Activated CD8-positive, alpha-beta memory T cell treated with anti-CD3 and anti-CD28 coated beads for 4 hours (primary cell): ENCODE measurements around the gene ARHGEF26.

ENCODE experiments used
- DNase-seq, 2 donors: peaks; one replicate each; pipeline ENCODE4 v3.0.0-alpha.2; 2020; ENCODE audit warnings: low read depth in 2 of 2

Gene ARHGEF26

DNA sequence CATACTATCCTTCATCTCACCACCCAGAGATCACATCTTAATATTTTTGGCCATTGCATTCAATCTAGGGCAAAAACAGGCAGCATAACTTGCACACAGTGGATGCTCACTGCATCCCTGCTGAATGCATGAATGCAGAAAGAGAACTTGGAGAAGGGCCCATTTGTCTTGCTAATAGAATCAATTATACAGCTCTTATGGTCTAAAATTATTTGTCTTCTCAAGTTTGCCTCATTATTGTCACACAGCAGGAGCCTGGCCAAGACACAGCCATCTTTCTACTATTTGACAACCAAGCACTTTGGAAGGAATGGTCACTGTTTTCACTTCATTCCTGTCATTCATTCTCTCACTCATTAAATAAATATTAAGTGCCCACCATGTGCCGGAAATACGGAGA is 1.2 kb upstream of the ARHGEF26 start:
- DNase-seq = no peak

DNA sequence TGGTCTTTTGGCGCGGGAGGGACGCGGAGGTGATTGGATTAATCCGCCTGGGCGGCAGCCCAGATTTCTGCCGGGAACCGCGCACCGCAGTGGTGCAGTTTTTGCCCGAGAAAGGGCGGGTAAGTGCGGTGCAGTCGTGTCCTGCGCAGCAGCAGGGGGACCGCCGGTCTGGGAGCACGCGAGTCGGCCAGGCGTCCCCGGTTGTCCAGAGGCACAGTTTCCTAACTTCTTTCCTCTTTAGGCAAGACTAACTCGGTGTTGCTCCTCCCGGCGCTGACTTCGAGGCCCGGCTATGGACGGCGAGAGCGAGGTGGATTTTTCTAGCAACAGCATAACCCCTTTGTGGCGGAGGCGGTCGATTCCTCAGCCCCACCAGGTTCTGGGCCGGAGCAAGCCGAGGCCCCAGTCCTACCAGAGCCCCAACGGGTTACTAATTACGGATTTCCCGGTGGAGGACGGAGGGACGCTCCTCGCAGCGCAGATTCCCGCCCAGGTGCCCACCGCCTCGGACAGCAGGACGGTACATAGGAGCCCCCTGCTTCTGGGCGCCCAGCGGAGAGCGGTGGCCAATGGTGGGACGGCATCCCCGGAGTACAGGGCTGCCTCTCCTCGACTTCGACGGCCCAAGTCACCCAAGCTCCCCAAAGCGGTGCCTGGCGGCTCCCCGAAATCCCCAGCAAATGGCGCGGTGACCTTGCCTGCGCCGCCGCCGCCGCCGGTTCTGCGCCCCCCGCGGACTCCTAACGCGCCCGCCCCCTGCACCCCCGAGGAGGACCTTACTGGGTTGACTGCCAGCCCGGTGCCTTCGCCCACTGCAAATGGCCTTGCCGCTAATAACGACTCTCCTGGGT is 736 bp downstream of the ARHGEF26 start:
- DNase-seq = no peak

DNA sequence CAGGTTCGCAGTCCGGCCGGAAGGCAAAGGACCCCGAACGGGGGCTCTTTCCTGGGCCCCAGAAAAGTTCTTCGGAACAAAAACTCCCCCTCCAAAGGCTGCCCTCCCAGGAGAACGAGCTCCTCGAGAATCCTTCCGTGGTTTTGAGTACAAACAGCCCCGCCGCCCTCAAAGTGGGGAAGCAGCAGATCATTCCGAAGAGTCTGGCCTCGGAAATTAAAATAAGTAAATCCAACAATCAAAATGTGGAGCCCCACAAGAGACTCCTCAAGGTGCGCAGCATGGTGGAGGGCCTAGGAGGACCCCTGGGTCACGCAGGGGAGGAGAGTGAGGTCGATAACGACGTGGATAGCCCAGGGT is 1.3 kb downstream of the ARHGEF26 start:
- no peak for DNase-seq

DNA sequence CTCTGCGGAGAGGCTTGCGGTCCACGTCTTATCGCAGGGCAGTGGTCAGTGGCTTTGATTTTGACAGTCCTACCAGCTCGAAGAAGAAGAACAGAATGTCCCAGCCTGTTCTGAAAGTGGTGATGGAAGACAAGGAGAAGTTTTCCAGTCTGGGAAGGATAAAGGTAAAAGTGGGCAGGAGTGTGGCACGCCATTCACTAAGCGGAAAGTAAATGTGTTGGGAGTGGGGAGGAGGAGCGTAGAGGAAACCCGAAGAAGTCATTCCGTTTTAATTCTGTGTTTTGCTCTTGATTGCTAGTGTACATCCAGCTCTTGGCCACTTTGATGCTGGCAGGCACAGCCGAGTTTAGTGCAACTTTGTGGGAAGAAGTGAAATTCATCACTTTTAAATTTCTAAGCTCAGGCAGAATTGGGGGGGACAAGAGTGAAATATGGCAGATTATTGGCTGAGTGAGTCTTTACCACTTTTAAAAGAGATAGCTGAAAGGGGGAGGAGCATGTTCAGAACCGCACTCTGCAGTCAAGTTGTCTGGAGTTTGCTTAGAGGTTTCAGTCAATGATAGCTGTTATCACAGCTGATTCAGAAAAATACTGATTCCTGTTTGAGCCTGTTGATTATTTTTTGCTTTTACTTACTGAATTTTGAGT is 1.8 kb downstream of the ARHGEF26 start:
- no peak for DNase-seq

DNA sequence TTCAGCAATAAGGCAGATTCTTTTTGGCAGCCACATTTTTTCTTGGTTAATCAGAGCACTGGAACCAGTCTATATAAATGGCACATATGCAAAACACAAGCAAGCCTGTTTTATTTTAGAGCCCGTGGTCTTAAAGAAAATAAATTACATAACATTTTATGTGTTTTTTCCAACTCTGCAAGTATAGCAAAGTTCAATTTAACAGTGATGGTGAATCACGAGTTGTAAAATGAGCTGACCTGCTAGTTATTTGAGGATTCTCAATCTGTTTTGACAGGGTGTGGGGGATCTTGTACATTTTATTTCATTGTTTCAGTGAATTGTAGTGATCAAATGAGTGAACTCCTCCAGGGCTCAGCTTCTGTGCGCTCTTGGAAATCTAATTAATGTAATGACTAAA is 2.7 kb downstream of the ARHGEF26 start:
- DNase-seq = no peak

DNA sequence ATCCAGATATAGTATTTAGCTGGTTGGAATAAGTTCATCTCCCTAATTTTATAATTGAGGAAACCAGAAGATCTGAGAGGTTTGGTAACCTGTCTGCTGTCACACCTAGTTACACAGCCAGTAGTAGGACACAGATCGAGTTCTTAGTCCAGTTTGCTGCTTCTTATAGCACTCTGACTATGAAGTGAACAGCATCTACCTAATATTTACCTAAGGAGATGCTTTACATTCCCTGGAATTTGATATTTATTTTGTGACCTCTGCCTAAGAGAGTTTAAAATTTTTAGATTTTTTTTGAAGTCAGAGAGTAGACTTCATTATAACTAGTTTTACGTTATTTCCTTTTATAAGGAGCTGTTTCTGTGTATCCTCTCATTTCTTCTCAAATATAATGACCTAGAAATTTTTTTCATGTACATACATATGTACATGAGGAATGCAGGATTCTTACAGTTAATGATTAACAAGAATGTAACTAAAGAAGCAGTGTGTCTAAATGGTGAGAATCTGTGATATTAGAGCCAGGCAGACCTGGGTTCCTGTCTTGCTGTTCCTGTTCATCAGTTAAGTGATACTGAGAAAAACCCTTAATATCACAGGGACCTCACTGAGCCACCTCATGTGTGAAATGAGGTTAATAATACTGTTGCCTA is 4.3 kb downstream of the ARHGEF26 start:
- no peak for DNase-seq

DNA sequence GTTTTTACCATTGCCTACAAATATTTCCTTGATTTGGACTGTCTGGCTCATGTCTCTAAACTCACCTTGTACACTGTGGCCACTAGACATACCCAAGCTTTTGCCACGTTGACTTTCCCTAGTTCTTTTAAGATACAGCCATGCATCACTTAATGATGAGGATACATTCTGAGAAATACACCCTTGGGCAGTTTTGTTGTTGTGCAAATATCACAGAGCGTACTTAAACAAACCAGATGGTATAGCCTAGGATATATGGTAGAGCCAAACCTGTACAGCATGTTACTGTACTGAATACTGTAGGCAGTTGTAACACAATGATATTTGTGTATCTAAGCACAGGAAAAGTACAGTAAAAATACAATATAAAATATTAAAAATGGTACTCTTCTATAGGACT is 5.5 kb downstream of the ARHGEF26 start:
- no peak for DNase-seq

DNA sequence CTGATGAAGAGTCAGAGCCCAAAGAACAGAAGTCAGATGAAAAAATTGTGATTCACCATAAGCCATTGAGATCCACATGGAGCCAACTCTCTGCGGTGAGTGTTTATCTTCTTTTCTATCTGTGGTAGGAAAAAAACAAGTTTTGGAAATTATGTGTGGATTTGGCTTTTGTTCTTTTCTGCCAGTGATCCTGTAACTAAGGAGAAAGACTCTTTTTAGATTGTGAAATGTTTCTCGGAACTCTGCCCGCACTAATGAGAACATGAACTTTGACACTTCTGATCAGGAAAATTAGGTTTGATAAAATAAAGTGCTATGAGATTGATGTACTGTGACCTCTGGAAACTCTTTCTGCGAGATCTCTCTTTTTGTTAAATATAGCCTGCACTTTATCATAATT is 8.4 kb downstream of the ARHGEF26 start:
- no peak for DNase-seq

DNA sequence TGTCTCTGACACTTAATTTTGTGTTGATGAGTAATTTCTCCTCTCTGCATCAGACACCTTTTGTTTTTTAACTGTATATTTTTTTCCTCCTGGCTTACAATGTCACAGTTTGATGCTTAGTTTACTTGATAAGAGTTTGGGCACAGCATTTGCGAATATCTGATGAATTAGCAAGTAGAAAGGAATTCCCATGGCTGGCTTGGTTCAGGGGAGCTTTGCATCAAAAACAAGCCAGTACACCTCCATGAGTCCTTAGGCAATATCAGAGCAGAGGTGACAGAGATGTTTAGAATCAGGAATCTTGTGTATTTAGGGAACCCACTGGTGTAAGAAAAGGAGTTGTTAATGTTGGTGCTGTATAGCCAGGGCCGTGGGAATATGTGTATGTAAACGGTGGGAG is 9.3 kb downstream of the ARHGEF26 start:
- DNase-seq = no peak

DNA sequence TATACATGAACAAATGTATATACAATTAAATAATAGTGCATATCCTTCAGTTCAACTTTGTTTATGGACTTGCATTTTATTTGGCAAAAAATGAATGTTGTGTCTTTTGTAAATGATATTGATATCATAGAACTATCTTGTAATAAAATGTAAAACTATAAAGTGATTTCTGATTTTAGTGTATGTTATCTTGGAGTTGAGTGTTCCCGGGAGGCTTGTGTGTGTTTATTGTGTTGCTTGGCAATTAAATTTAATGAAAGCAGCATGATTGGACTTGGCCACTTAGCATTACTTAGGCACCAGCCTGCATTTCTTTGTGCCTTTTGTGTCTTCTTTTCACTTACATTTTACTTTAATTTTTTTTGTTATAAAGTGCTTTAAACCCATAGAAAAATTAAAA is 10.6 kb downstream of the ARHGEF26 start:
- DNase-seq = no peak

DNA sequence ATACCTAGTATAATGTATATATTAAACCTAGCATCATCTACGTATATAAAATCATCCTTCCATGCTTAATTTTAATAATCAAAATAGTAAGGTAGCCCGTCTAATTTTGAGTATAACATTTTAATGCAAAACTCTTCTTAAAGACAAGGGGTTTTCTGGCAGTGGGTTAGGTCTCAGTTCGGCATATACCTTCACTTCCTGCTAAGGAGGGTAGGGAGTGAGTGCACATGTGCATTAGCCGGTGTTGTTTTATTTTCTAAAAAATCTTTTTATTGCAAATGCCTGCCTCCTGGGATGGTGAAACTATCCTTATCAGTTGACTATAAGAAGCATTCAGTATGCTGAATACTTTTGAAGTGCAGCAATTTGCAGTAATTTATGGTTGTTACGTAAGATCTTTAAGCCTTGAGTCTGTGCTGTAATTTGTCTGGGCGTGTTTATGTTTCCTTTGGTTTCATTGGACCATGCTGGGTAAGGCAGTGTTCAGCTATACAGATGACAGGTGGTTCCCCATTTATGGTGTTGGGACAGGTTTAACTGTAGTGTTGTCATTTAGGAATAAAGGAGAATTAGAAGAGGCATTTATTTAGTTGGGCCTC is 11.7 kb downstream of the ARHGEF26 start:
- no peak for DNase-seq

DNA sequence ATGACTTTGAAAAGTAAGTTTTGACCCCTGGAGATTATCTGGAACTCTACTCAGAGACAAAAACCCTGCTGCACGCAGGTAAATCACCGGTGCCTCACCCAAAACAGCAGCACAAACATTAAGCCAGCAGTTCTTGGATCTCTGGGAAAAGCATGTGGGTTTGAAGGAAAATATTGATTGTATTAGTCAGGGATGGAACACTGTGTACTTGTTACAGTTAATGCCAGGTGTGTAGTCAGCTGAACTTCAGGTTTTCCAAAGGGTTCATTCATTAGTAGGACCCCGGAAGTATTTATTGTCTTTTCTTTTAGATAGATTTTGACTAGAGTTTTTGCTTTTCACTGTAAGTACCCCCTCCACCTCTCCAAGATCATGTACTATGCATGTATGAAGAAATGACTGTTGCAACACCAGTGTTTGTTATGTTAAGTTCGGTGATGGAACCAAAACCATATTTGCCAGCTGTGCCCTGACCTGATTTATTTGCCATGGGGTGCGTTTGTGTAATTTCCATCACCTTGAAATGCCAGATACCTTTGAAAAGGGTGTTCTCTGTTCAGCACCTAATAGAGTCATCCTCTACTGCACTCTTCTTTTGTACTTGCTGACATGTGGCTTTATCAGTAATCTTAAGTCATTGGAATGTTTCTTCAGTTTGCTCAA is 14.5 kb downstream of the ARHGEF26 start:
- no peak for DNase-seq

DNA sequence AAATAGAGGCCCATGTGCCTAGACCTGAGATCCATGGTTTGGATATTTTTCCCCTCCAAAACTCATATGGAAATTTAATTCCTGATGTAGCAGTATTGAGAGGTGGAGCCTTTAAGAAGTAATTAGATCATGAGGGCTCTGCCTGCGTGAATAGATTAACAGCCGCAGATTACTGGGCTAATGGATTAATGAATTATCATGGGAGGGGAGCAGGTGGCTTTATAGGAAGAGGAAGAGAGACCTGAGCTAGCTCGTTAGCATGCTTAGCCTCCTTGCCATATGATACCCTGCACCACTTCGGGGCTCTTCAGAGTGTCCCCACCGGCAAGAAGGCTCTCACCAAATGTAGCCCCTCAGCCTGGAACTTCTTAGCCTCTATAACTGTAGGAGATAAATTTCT is 15.8 kb downstream of the ARHGEF26 start:
- no peak for DNase-seq

DNA sequence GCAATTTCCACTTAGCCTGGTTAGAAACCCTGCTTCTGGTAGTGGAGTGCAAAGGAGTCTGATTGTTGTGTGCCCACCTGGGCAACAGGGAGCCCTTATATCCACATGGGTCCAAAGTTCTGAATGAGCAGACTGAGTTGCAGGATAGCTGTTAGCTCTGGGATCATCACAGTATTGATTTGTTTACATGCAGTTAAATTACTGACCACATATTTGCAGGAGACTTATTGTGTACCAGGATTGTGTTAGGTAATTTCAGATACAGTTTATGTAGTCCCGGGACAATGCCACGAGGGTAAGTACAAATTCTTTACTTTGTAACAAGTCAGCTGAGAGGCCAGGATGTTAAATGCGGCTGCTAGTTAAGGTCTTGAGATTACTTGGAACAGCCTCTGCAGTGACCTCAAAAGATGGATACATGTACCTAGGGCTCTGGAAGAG is 18.8 kb downstream of the ARHGEF26 start:
- no peak for DNase-seq

DNA sequence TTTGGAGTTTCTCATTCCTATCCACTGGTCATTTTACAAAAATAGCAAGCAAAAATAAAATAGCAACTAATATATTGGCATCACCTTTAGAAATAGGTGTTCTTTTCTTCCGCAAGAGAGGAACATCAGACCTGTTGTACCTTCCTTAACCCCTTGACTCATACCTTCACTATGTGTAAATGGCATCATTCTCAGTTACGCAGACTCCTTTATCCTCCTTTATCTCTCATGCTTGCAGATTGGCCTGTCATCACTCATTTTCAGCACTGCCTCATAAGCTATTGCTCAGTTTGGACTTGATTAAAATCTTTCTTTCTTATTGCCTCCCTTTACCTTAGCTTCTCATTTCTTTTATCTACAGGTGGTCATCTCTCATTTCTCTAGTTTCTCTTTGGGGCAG is 21.4 kb downstream of the ARHGEF26 start:
- no peak for DNase-seq

DNA sequence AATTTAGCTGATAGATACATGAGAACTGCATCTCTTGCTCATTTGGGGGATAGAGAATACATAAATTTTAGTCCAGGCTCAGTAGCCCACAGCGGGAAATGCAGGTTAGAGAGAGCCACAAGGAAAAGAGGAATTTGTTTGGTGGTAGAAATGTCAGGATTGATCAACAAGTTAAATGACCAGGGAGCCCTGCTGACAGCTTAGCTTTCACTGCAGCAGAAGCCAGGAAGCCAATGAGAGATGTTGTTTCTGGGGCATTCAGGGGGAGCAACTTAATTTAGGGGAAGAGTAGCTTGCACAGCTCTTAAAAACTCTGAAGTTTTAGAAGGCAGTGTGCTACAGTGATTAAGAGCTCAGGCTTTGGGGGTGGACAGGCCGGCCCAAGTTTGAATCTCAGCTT is 22.7 kb downstream of the ARHGEF26 start:
- no peak for DNase-seq

DNA sequence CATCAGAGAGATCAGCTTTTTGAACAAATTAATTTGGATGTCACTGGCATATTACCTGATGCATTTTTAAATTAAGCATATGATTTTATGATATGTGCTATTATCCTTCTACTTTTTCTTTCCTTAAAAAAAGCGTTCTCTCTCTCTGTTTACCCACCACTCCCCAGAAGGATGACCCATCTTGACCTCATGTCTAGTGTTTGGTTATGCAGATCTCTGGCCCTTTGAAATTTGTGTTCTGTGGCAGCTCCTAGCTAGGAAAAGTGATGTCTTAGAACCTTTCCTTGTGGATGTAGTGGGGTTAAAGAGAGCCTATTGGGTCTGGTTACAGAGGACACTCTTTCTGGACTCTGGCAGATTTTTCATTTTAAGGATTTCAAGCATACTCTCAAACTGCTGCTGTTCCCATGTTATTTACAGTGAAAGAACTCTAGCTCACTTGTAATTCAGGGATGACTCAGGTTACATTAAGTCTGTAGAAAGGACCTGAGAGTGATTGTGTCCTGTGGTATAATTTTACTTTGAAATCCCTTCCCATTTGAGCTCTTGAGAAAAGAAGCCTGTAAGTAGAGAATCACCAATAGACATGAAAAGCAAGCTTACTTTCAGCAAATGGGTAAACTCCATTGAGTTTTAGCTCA is 23.8 kb downstream of the ARHGEF26 start:
- no peak for DNase-seq

DNA sequence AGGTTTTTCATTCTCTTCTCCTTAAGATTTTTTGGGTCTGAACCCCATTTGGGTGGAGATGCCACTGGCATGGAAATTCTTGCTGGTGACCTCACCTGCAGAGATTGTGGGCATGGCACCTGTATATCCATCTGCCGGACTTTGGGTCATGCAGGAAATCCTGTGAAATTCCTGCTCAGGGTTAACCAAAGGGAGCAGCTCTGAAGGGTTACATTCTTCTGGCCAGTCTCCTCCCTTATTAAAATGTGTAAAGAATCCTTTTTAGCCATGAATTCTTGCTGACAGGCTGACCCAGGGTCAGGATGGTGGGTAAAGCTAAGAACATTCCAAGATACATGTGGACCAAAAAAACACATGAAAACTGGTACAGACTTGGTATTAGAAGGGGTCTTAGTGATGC is 27.4 kb downstream of the ARHGEF26 start:
- no peak for DNase-seq

DNA sequence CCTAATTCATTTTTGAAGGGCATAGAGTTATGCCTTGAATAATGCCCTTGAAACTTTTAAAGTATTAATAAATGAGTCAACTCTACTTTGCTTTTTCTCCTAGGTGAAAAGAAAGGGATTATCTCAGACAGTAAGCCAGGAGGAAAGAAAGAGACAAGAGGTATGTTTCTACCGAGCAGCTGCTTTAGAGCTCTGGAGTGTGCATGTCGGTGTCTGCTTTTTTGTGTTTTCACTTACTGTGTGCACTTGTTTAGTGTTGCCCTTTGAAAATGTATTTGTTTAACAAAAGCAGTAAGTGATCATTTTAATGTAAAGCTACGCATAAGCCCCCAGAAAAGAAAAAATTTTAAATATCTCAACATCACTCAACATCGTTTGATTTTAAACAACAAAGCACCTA is 28.1 kb downstream of the ARHGEF26 start:
- DNase-seq = no peak

DNA sequence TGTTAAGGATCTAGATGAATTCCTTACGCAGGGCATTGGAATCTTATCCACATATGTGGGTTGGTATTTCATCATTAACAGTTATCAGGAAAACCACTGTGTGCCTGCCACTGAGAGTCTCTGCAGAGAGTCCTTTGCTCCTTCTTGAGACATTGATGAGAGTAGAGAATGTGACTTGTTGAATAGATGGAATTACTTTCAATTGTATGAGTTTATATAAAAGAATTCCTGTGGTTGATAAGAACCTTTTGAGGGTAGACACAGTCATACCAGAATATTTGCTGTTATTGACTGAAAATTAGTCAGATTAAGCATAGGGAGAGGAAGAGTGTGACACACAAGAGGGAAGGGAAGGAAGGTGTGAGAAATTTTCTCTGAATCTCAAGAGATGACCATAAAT is 30.8 kb downstream of the ARHGEF26 start:
- no peak for DNase-seq

DNA sequence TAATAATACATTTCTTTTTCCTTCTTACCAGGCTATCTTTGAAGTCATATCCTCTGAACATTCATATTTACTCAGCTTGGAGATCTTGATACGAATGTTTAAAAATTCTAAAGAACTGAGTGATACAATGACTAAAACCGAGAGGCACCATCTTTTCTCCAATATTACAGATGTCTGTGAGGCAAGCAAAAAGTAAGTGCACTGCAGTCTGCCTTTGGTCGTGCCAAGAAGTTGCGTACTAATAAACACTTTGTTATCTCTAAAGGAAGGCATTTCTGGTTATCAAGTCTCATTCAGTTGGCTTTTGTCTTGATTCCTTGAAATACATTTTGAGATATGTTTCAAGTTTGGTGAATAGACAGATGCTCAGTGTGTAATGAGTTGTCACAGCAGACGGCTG is 31.6 kb downstream of the ARHGEF26 start:
- DNase-seq = no peak

DNA sequence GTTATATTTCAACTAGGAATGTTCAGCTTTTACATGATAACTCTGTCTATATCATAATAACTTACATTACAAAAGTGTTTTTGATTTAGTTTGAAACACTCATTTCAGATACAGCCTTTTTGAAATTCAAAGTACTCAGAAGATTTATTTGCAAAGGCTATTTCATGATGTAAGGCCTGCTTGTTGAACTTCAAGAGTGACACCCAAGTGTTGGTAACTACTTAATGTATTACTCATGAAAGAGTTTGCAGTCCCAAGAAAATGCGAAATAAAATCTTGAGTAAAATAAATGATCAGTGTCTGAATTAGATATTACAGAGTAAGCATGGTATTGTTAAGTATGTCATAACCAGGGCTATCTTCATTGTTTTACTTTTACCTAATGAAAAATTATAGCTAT is 35.3 kb downstream of the ARHGEF26 start:
- no peak for DNase-seq
